Right lobe of liver (tissue), 6 donors: Measurements from ENCODE around the gene SLC25A10. TPM values are rescaled to one million over a fixed set of nuclear protein-coding genes. Genes with fewer than 3 reads are reported as not detected.

Experiments
- ATAC-seq, 4 donors: fragments of 200-7000 bp; cut with Tn5 transposase; one replicate each; pipeline ENCODE4 v1.9.1; 2020; ENCODE audit warnings: mild to moderate bottlenecking in 4 of 4, moderate library complexity in 4 of 4
- DNase-seq, 3 donors: peaks; one replicate each; pipeline ENCODE4 v3.0.0-alpha.2; 2020
- H3K27ac ChIP-seq, 3 donors: fragments of 200-600 bp; one replicate each; pipeline ENCODE4 v1.8.0; 2022
- H3K27me3 ChIP-seq, 2 donors: fragments of 200-600 bp; one replicate each; pipeline ENCODE4 v1.8.0; 2022
- H3K36me3 ChIP-seq, 4 donors: fragments of 200-600 bp; sonication (generic) in 1 of 4; one replicate each; pipeline versions ENCODE4 v1.5.1 to v1.8.0; 2017 to 2022; ENCODE audit warnings: control low read depth in 1 of 4
- H3K4me1 ChIP-seq, 4 donors: fragments of 200-600 bp; sonication (generic) in 1 of 4; one replicate each; pipeline versions ENCODE4 v1.5.1 to v1.8.0; 2017 to 2022; ENCODE audit warnings: control low read depth in 1 of 4
- H3K4me3 ChIP-seq, 3 donors: fragments of 200-600 bp; one replicate each; pipeline ENCODE4 v1.8.0; 2022
- H3K9me3 ChIP-seq, 4 donors: fragments of 200-600 bp; sonication (generic) in 1 of 4; one replicate each; pipeline versions ENCODE4 v1.5.1 to v1.8.0; 2017 to 2022; ENCODE audit warnings: control low read depth in 1 of 4
- POLR2A ChIP-seq: fragments of 450-650 bp; IDR thresholded peaks from one replicate; pipeline ENCODE4 v1.6.1; 2017; ENCODE audit warnings: antibody characterized with exemption, mild to moderate bottlenecking
- WGBS: methylation state at CpG from one replicate; pipeline ENCODE4 v1.1.6; 2018; ENCODE audit warnings: low coverage, low lambda C conversion rate; ENCODE audit not compliant: insufficient coverage; ENCODE audit errors: missing lambda C conversion rate; 5-methylcytosine and 5-hydroxymethylcytosine counted together
- intact Hi-C, 2 donors: fragments of 100-400 bp; cut with DNase I; formaldehyde crosslinking; loops; one replicate each; pipeline versions ENCODE4 v1.11.2 to v1.14.1; 2022
- total RNA-seq, 6 experiments: library from RNA; depleted of rRNA in 2 of 6; stranded (reverse); fragments of >200 nt in 2 of 6; fragmentation: NEBNext Ultra II Directional in 3 of 6; extraction: Animal tissue kit (Norgen Biotek cat#: 25700) in 3 of 6; gene quantifications; one replicate each; pipeline versions ENCODE4 v1.1.0 to v1.2.4, GENCODE V29; 2016 to 2023
- TF ChIP-seq, protein P1 (sequence below), 4 donors: fragments of 200-600 bp in 3 of 4; fragments of 450-650 bp in 1 of 4; IDR thresholded peaks; one replicate each; pipeline versions ENCODE4 v1.5.1 to v1.8.0; 2016 to 2022; ENCODE audit warnings: antibody characterized with exemption in 4 of 4, mild to moderate bottlenecking in 2 of 4
- donor health status: DM: no; HTN: yes; CAD: no.
- donor health status: DM: no; HTN: no; CAD: no.
- donor health status: DM: no; HTN: no; CAD: no.
- donor health status: DM: no; HTN: yes; CAD: no.
- donor health status: DM: no; HTN: yes; CAD: no.

The SLC25A10 gene
- total RNA-seq, 6 experiments from 2014 or later = 35.6 to 92.0 (median 72.7) TPM

DNA sequence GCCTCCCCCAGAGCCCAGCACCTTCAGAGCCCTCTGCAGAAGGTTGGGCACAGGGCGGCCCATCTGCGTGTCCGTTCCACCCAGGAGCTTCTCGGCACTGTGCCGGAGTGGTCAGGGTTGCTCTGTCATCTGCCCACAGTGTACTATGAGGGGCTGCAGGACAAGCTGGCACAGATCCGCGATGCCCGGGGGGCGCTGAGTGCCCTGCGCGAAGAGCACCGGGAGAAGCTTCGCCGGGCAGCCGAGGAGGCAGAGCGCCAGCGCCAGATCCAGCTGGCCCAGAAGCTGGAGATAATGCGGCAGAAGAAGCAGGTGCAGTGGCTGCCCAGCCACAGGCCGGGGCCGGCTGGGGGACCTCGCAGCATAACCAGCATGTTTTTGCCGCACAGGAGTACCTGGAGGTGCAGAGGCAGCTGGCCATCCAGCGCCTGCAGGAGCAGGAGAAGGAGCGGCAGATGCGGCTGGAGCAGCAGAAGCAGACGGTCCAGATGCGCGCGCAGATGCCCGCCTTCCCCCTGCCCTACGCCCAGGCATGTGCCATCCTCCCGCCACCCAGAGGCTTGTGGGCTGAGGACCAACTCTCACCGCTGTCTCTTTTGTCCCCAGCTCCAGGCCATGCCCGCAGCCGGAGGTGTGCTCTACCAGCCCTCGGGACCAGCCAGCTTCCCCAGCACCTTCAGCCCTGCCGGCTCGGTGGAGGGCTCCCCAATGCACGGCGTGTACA is 15.7 kb upstream of the SLC25A10 start:
- peaks cover 0 to 8% (median 3%) of the 10 kb centered on the region in 4 donors for H3K4me1 ChIP-seq
- no peaks in the 10 kb centered on the region for H3K9me3 ChIP-seq
- H3K36me3 ChIP-seq = peaks cover 0 to 67% (median 15%) of the 10 kb centered on the region in 4 donors
- TF ChIP-seq POLR2A = no peak
- TF ChIP-seq, protein P1, sequence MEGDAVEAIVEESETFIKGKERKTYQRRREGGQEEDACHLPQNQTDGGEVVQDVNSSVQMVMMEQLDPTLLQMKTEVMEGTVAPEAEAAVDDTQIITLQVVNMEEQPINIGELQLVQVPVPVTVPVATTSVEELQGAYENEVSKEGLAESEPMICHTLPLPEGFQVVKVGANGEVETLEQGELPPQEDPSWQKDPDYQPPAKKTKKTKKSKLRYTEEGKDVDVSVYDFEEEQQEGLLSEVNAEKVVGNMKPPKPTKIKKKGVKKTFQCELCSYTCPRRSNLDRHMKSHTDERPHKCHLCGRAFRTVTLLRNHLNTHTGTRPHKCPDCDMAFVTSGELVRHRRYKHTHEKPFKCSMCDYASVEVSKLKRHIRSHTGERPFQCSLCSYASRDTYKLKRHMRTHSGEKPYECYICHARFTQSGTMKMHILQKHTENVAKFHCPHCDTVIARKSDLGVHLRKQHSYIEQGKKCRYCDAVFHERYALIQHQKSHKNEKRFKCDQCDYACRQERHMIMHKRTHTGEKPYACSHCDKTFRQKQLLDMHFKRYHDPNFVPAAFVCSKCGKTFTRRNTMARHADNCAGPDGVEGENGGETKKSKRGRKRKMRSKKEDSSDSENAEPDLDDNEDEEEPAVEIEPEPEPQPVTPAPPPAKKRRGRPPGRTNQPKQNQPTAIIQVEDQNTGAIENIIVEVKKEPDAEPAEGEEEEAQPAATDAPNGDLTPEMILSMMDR (IDR thresholded peaks at IDR 0.05) = no peak
- DNase-seq = no peak
- H3K27ac ChIP-seq = no peak overlapping the region
- intact Hi-C loops = no loop called here
- H3K27me3 ChIP-seq = no peaks in the 10 kb centered on the region
- no peak for ATAC-seq
- H3K4me3 ChIP-seq = no peak overlapping the region
- 85% methylated on average over 4 of the region's 40 CpGs for WGBS

DNA sequence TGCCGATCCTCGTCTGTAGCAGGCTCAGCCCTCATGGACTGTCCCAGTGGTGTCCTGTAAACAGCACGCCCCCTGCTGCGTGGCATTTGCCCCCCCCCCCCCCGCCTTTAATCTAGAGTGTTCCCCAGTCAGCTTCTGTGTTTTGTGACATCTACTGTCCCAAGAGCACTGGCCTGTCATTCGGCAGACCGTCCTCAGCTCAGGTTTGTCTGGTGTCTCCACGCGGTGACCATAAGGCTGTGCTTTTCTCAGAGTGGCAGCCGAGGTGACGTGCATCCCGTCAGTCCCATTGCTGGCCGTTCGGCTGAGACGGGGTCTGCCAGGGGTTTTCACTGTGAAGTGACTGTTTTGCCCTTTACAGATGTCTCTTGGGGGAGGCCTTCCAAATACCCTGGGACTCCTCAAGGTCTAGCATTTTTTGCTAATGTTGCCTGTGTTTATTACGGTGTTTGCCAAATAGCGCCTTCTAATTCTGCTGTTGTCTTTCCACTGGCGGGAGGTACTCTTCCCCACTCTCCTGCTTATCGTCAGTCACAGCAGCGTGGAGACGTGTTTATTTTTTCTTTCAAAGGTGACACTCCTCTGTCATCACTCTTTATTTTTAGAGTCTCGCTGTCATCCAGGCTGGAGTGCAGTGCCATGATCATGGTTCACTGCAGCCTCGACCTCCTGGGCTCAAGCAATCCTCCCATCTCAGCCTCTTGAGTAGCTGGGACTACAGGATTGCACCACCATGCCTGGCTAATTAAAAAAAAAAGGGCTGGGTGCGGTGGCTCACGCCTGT is 14.6 kb upstream of the SLC25A10 start:
- Histone ChIP-seq H3K4me1 (peaks cover 0 to 17% (median 9%) of the 10 kb centered on the region in 4 donors), H3K27ac (no peak overlapping the region), H3K4me3 (no peak overlapping the region), H3K36me3 (peaks cover 0 to 67% (median 13%) of the 10 kb centered on the region in 4 donors), H3K27me3 (no peaks in the 10 kb centered on the region), H3K9me3 (no peaks in the 10 kb centered on the region)
- DNase-seq (no peak), ATAC-seq (no peak)
- TF ChIP-seq POLR2A = no peak
- TF ChIP-seq, protein P1 (IDR thresholded peaks at IDR 0.05) = no peak
- intact Hi-C loops = no loop called here
- WGBS = 81% methylated on average over 11 of the region's 25 CpGs

DNA sequence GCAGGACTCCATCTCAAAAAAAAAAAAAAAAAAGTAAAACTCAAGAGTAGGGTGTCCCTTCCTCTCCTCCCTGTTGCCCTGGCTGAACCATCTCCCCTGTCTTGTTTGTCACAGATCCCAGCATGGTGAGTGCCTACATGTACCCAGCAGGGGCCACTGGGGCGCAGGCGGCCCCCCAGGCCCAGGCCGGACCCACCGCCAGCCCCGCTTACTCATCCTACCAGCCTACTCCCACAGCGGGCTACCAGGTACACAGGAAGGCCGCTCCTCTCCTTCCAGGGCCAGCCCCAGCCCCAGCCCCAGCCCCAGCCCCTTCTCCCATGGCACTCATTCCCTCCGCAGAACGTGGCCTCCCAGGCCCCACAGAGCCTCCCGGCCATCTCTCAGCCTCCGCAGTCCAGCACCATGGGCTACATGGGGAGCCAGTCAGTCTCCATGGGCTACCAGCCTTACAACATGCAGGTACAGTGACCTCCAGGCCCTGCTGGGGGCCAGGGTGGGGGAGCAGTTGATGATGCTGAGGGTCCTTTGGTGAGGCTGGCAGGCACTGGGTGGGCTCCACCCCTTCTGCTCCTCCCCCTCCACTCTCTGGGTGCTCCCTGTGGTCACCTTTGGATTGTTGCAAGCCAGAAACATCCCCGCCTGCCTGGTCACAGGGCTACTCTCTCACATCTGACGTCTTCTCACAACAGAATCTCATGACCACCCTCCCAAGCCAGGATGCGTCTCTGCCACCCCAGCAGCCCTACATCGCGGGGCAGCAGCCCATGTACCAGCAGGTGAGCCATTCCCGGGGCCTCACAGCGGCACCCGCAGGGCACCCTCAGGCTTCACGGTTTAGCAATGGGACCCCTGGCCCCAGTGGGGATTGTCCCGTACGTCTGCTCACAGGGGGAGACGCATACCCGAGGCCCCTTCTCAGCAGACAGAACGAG is 11.5 kb upstream of the SLC25A10 start:
- WGBS = 73% methylated on average over 5 of the region's 25 CpGs
- no peaks in the 10 kb centered on the region for H3K27me3 ChIP-seq
- no peak for DNase-seq
- TF ChIP-seq, protein P1 (IDR thresholded peaks at IDR 0.05) = no peak
- TF ChIP-seq POLR2A = no peak
- H3K4me3 ChIP-seq = no peak overlapping the region
- intact Hi-C loops = no loop called here
- H3K27ac ChIP-seq = no peak overlapping the region
- no peaks in the 10 kb centered on the region for H3K9me3 ChIP-seq
- H3K36me3 ChIP-seq = peaks cover 0 to 58% (median 8%) of the 10 kb centered on the region in 4 donors
- ATAC-seq = no peak
- H3K4me1 ChIP-seq = peaks cover 0 to 28% (median 9%) of the 10 kb centered on the region in 4 donors
